Esophagus squamous epithelium (tissue), 4 donors: ENCODE results near the gene TCERG1L.

Experiments used
- POLR2A ChIP-seq, 4 donors: fragments of 450-650 bp; IDR thresholded peaks; one replicate each; pipeline ENCODE4 v1.6.1; 2017; ENCODE audit warnings: antibody characterized with exemption in 4 of 4, mild to moderate bottlenecking in 4 of 4, moderate library complexity in 3 of 4
- TF ChIP-seq, protein P1 (sequence below), 6 experiments: fragments of 450-650 bp in 4 of 6; fragments of 200-600 bp in 2 of 6; sonication (generic) in 2 of 6; IDR thresholded peaks; one replicate each; pipeline ENCODE4 v1.5.1; 2016 to 2019; ENCODE audit warnings: antibody characterized with exemption in 6 of 6, mild to moderate bottlenecking in 4 of 6, moderate library complexity in 4 of 6

DNA sequence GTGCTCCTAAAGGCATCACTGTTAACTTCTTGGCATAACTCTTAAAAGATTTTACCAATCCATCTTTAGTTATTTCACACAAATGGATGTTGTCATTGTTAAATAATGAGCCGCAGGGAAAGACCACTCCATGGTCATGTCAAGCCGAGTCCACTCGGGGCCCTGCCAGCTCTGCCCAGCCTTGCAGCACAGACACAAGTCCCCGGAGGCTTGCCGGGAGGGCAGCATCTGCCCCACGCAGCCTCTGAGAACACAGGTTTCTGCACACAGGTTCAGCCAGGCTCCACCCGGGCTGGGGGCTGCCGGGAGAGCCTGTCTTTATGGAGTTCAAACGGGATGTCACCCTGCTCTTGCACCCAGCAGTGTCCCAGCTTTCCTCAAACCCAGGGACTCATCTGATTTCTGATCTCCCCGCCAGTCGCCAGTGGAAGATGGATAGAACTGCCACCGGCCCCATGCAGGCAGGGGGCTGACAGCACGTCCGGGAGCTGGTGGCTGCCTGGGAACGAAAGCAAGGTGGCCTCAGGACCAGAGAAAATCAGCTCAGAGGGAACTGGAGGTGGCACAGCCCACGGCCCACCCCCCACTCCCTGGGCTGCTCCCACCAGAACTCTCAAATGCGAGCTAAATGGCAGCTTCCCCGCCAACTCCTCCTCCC is 156.2 kb downstream of the TCERG1L start:
- no peak for TF ChIP-seq POLR2A (IDR thresholded peaks at IDR 0.05)
- TF ChIP-seq, protein P1, sequence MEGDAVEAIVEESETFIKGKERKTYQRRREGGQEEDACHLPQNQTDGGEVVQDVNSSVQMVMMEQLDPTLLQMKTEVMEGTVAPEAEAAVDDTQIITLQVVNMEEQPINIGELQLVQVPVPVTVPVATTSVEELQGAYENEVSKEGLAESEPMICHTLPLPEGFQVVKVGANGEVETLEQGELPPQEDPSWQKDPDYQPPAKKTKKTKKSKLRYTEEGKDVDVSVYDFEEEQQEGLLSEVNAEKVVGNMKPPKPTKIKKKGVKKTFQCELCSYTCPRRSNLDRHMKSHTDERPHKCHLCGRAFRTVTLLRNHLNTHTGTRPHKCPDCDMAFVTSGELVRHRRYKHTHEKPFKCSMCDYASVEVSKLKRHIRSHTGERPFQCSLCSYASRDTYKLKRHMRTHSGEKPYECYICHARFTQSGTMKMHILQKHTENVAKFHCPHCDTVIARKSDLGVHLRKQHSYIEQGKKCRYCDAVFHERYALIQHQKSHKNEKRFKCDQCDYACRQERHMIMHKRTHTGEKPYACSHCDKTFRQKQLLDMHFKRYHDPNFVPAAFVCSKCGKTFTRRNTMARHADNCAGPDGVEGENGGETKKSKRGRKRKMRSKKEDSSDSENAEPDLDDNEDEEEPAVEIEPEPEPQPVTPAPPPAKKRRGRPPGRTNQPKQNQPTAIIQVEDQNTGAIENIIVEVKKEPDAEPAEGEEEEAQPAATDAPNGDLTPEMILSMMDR (IDR thresholded peaks at IDR 0.05) = no peak
